Vagina (tissue), 2 donors: Measurements from ENCODE around the gene DNAAF5. TPM values are rescaled to one million over a fixed set of nuclear protein-coding genes. Genes with fewer than 3 reads are reported as not detected.

ENCODE experiments used
- DNase-seq, 2 donors: peaks; one replicate each; pipeline ENCODE4 v3.0.0-alpha.2; 2017; ENCODE audit errors: extremely low spot score in 2 of 2
- H3K27ac ChIP-seq: fragments of 200-600 bp; sonication (generic); one replicate; pipeline ENCODE4 v1.5.1; 2019
- H3K27me3 ChIP-seq: fragments of 200-600 bp; sonication (generic); one replicate; pipeline ENCODE4 v1.5.1; 2019
- H3K36me3 ChIP-seq, 2 donors: fragments of 200-600 bp; sonication (generic); one replicate each; pipeline ENCODE4 v1.5.1; 2017 to 2019
- H3K4me1 ChIP-seq: fragments of 200-600 bp; sonication (generic); one replicate; pipeline ENCODE4 v1.5.1; 2019
- H3K4me3 ChIP-seq, 2 donors: fragments of 200-600 bp; sonication (generic); 1 replicate in 1 of 2; 2 replicates in 1 of 2; pipeline ENCODE4 v1.5.1; 2016 to 2019
- H3K9me3 ChIP-seq: fragments of 200-600 bp; sonication (generic); one replicate; pipeline ENCODE4 v1.5.1; 2019
- CTCF ChIP-seq, 3 experiments: fragments of 450-650 bp in 2 of 3; fragments of 200-600 bp in 1 of 3; sonication (generic) in 1 of 3; IDR thresholded peaks; one replicate each; pipeline ENCODE4 v1.5.1; 2017 to 2019; ENCODE audit warnings: antibody characterized with exemption in 3 of 3, mild to moderate bottlenecking in 2 of 3, moderate library complexity in 2 of 3
- POLR2A ChIP-seq, 2 donors: fragments of 450-650 bp; IDR thresholded peaks; one replicate each; pipeline ENCODE4 v1.6.1; 2017; ENCODE audit warnings: antibody characterized with exemption in 2 of 2, mild to moderate bottlenecking in 2 of 2, moderate library complexity in 2 of 2
- POLR2AphosphoS5 ChIP-seq, 2 donors: sonication (generic); formaldehyde crosslinking; IDR thresholded peaks; one replicate each; pipeline ENCODE4 v1.9.0; 2017; ENCODE audit warnings: antibody characterized with exemption in 2 of 2, mild to moderate bottlenecking in 2 of 2, low read depth in 1 of 2; ENCODE audit not compliant: insufficient read depth in 1 of 2
- intact Hi-C: fragments of 100-400 bp; cut with DNase I; formaldehyde crosslinking; loops from one replicate; pipeline ENCODE4 v1.15.1; 2023
- total RNA-seq: library from RNA; depleted of rRNA; stranded (reverse); fragments of >200 nt; gene quantifications from one replicate; pipeline ENCODE4 v1.2.3, GENCODE V29; 2016

The DNAAF5 gene
- total RNA-seq, 1 donor from 2014 or later = 29.7 TPM

- H3K27ac ChIP-seq = no peak overlapping the region
- peaks cover 0 to 8% of the 10 kb centered on the region in 2 donors for H3K36me3 ChIP-seq
- DNase-seq = no peak
- intact Hi-C loops = no loop called here
- no peaks in the 10 kb centered on the region for H3K4me1 ChIP-seq
- H3K9me3 ChIP-seq = peaks cover 21% of the 10 kb centered on the region
- TF ChIP-seq POLR2AphosphoS5 (IDR thresholded peaks at IDR 0.05; ENCODE audit: insufficient read depth in 1 of 2, low read depth in 1 of 2) = no peak
- no peak for TF ChIP-seq CTCF (IDR thresholded peaks at IDR 0.05)
- no peak for TF ChIP-seq POLR2A (IDR thresholded peaks at IDR 0.05)
- no peaks in the 10 kb centered on the region for H3K27me3 ChIP-seq
- H3K4me3 ChIP-seq = no peak overlapping the region
Observed at GRCh38 chr7:683526-684205, 42.8 kb upstream of the DNAAF5 start.

GRCh38 chr7:684416-684815, 42.1 kb upstream of the DNAAF5 start:
- Histone ChIP-seq H3K4me3 (no peak overlapping the region), H3K27me3 (no peaks in the 10 kb centered on the region), H3K4me1 (no peaks in the 10 kb centered on the region), H3K9me3 (peaks cover 27% of the 10 kb centered on the region), H3K27ac (no peak overlapping the region), H3K36me3 (peaks cover 0 to 8% of the 10 kb centered on the region in 2 donors)
- no peak for DNase-seq
- no peak for TF ChIP-seq CTCF (IDR thresholded peaks at IDR 0.05)
- TF ChIP-seq POLR2A (IDR thresholded peaks at IDR 0.05) = no peak
- TF ChIP-seq POLR2AphosphoS5 (IDR thresholded peaks at IDR 0.05; ENCODE audit: insufficient read depth in 1 of 2, low read depth in 1 of 2) = no peak
- intact Hi-C loops = no loop called here

GRCh38 chr7:685540-685939, 41.0 kb upstream of the DNAAF5 start:
- H3K27me3 ChIP-seq = no peaks in the 10 kb centered on the region
- peaks cover 27% of the 10 kb centered on the region for H3K9me3 ChIP-seq
- no peak for DNase-seq
- TF ChIP-seq CTCF (IDR thresholded peaks at IDR 0.05) (no peak), POLR2AphosphoS5 (IDR thresholded peaks at IDR 0.05; ENCODE audit: insufficient read depth in 1 of 2, low read depth in 1 of 2) (no peak), POLR2A (IDR thresholded peaks at IDR 0.05) (no peak)
- H3K4me1 ChIP-seq = no peaks in the 10 kb centered on the region
- no peak overlapping the region for H3K27ac ChIP-seq
- peaks cover 0 to under 1% of the 10 kb centered on the region in 2 donors for H3K36me3 ChIP-seq
- no peak overlapping the region for H3K4me3 ChIP-seq
- intact Hi-C loops = no loop called here

- H3K27me3 ChIP-seq = no peaks in the 10 kb centered on the region
- H3K4me1 ChIP-seq = no peaks in the 10 kb centered on the region
- TF ChIP-seq POLR2A (IDR thresholded peaks at IDR 0.05) = no peak
- TF ChIP-seq CTCF (IDR thresholded peaks at IDR 0.05) = no peak
- no peak for TF ChIP-seq POLR2AphosphoS5 (IDR thresholded peaks at IDR 0.05; ENCODE audit: insufficient read depth in 1 of 2, low read depth in 1 of 2)
- DNase-seq = no peak
- peaks cover 24% of the 10 kb centered on the region for H3K9me3 ChIP-seq
- H3K27ac ChIP-seq = no peak overlapping the region
- intact Hi-C loops = no loop called here
- H3K4me3 ChIP-seq = no peak overlapping the region
- no peaks in the 10 kb centered on the region for H3K36me3 ChIP-seq
Observed at GRCh38 chr7:690478-691360, 35.8 kb upstream of the DNAAF5 start.
